Muscle layer of colon (tissue), 2 donors: Measurements from ENCODE around the gene SLC25A22.

Experiments used
- H3K27ac ChIP-seq: one replicate; pipeline ENCODE4 v1.7.0; 2013; ENCODE audit warnings: low read depth, mild to moderate bottlenecking, low read length, moderate library complexity
- H3K27me3 ChIP-seq, 2 donors: one replicate each; pipeline ENCODE4 v1.7.0; 2013; ENCODE audit warnings: low read length in 2 of 2, mild to moderate bottlenecking in 2 of 2; ENCODE audit not compliant: insufficient read depth in 2 of 2, control insufficient read depth in 1 of 2
- H3K36me3 ChIP-seq: one replicate; pipeline ENCODE4 v1.7.0; 2013; ENCODE audit warnings: mild to moderate bottlenecking, low read length; ENCODE audit not compliant: insufficient read depth
- H3K4me1 ChIP-seq: one replicate; pipeline ENCODE4 v1.7.0; 2013; ENCODE audit warnings: mild to moderate bottlenecking, low read length; ENCODE audit not compliant: insufficient read depth
- H3K4me3 ChIP-seq, 2 donors: one replicate each; pipeline ENCODE4 v1.7.0; 2013; ENCODE audit warnings: low read length in 2 of 2, low read depth in 1 of 2, mild to moderate bottlenecking in 1 of 2, moderate library complexity in 1 of 2
- H3K9ac ChIP-seq: one replicate; pipeline ENCODE4 v1.7.0; 2013; ENCODE audit warnings: low read length
- H3K9me3 ChIP-seq: one replicate; pipeline ENCODE4 v1.7.0; 2013; ENCODE audit warnings: mild to moderate bottlenecking, low read length
- donor health status: abdominal sarcoma.
- donor health status: Adenocarcinoma of cecum.

Gene SLC25A22

GRCh38 chr11:839875-840617 lies 42.0 kb upstream of the SLC25A22 start:
- H3K4me1 ChIP-seq = peaks cover 31% of the 10 kb centered on the region
- H3K9ac ChIP-seq = no peak overlapping the region
- H3K36me3 ChIP-seq = peaks cover 32% of the 10 kb centered on the region
- H3K9me3 ChIP-seq = no peaks in the 10 kb centered on the region
- no peak overlapping the region for H3K27ac ChIP-seq
- H3K4me3 ChIP-seq = no peak overlapping the region
- no peaks in the 10 kb centered on the region for H3K27me3 ChIP-seq

DNA sequence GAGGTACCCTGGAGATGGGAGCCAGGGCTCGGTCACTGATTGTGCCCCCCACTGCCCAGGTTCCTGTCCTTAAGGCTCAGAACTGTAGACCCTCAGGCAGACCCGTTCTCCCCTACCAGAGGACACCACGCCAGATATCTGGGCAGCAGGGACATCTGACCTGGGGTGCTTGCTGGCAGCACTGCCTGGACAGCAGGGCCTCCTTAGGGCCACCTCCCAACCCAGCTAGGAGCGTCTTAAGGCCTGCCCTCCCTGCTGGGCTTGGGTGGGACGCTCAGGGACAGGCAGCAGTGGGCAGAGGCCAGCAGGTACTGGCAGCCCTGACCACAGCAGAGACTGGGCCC lies 41.2 kb upstream of the SLC25A22 start:
- no peak overlapping the region for H3K9ac ChIP-seq
- no peak overlapping the region for H3K27ac ChIP-seq
- H3K4me1 ChIP-seq = peaks cover 32% of the 10 kb centered on the region
- no peak overlapping the region for H3K4me3 ChIP-seq
- peaks cover 32% of the 10 kb centered on the region for H3K36me3 ChIP-seq
- H3K27me3 ChIP-seq = no peaks in the 10 kb centered on the region
- H3K9me3 ChIP-seq = no peaks in the 10 kb centered on the region

DNA sequence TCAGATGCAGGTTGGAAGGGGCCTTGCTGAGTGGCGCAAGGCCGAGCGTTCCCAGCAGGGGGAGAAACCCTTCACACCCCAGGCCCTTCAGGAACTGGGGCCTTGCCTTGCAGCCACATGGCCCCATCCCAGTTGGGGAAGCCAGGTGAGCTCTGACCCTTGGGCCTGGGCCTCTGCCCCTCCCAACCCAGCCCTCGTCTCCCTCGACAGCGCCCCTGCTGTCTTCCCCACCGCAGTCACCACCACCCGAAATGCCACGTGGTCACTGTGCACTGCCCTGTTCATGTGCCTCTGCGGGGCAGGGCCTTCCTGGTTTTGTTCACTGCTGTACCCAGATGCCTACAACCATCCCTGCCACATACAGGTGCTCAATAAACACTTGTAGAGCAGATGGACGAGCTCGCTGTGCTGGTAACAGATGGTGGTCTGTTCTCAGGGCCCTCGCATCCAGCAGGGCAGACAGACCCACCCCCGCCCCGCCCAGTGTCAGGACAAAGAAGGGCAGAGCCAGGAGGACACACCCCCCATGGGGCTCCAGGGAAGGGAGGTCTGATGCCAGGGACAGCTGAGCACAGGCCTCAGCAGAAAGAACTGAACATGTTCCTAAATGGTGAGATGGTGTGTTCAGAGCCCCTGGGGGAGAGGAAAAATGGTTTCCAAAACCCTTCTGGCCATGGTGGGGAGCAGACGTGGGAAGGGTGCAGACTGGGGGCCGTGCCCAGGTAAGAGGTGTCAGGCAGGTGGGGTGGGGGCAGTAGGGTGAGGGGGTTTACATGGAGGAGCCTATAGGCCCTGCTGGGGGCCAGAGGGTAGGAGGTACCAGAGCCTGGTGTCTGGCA lies 40.6 kb upstream of the SLC25A22 start:
- Histone ChIP-seq H3K4me1 (peaks cover 31% of the 10 kb centered on the region), H3K4me3 (no peak overlapping the region), H3K27ac (no peak overlapping the region), H3K27me3 (no peaks in the 10 kb centered on the region), H3K9ac (no peak overlapping the region), H3K36me3 (peaks cover 32% of the 10 kb centered on the region), H3K9me3 (no peaks in the 10 kb centered on the region)

GRCh38 chr11:837990-838307 lies 39.9 kb upstream of the SLC25A22 start:
- Histone ChIP-seq H3K27me3 (no peaks in the 10 kb centered on the region), H3K9me3 (no peaks in the 10 kb centered on the region), H3K27ac (no peak overlapping the region), H3K4me3 (no peak overlapping the region), H3K4me1 (peaks cover 30% of the 10 kb centered on the region), H3K9ac (no peak overlapping the region), H3K36me3 (peaks cover 32% of the 10 kb centered on the region)

DNA sequence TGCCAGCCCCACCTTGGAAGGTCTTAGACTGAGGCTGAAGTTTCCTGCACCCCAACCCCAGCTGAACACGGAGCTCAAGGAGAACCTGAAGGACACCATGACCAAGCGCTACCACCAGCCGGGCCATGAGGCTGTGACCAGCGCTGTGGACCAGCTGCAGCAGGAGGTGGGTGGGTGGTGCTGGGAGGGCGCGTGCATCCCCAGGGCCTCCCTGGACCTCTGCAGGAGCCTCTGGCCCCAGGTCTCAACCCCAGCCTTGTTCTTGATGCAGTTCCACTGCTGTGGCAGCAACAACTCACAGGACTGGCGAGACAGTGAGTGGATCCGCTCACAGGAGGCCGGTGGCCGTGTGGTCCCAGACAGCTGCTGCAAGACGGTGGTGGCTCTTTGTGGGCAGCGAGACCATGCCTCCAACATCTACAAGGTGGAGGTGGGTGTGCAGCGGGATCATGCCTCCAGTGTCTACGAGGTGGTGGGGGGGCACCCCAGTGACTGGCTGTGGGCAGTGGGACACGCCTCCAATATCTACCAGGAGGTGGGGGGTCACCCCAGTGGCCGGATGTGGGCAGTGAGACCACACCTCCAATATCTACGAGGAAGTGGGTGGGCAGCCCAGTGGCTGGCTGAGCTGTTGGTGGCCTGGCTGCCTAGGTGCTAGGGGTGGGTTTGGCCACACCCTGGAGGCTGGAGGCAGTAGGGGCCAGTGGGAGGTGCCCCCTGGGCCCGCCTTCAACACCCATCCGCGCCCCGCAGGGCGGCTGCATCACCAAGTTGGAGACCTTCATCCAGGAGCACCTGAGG lies 39.3 kb upstream of the SLC25A22 start:
- H3K4me3 ChIP-seq = no peak overlapping the region
- H3K36me3 ChIP-seq = peaks cover 32% of the 10 kb centered on the region
- H3K4me1 ChIP-seq = peaks cover 31% of the 10 kb centered on the region
- H3K9ac ChIP-seq = no peak overlapping the region
- H3K27ac ChIP-seq = no peak overlapping the region
- H3K9me3 ChIP-seq = no peaks in the 10 kb centered on the region
- peaks cover 0 to 1% of the 10 kb centered on the region in 2 donors for H3K27me3 ChIP-seq

- peaks cover 0 to 8% of the 10 kb centered on the region in 2 donors for H3K27me3 ChIP-seq
- H3K27ac ChIP-seq = no peak overlapping the region
- no peak overlapping the region for H3K9ac ChIP-seq
- peaks cover 32% of the 10 kb centered on the region for H3K36me3 ChIP-seq
- H3K4me3 ChIP-seq = no peak overlapping the region
- peaks cover 35% of the 10 kb centered on the region for H3K4me1 ChIP-seq
- H3K9me3 ChIP-seq = no peaks in the 10 kb centered on the region
These were observed 38.6 kb upstream of the SLC25A22 start for GRCh38 chr11:836700-837099.

DNA sequence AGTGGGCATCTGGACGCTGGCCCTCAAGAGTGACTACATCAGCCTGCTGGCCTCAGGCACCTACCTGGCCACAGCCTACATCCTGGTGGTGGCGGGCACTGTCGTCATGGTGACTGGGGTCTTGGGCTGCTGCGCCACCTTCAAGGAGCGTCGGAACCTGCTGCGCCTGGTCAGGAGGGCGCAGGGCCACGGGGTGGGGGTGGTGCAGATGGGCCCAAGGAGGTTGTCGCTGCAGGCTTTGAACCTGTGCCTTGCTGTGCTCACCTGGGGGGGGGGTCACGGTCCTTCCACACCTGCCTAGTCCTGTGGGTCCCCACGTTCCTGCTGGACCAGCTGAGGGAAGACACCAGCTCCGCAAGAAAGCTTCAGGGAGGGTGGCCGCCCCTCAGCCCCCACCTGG lies 38.2 kb upstream of the SLC25A22 start:
- Histone ChIP-seq H3K4me1 (peaks cover 34% of the 10 kb centered on the region), H3K27ac (no peak overlapping the region), H3K36me3 (peaks cover 32% of the 10 kb centered on the region)

GRCh38 chr11:834371-835316 lies 36.6 kb upstream of the SLC25A22 start:
- H3K27me3 ChIP-seq = peaks cover 0 to 29% of the 10 kb centered on the region in 2 donors
- H3K36me3 ChIP-seq = peaks cover 27% of the 10 kb centered on the region
- H3K9ac ChIP-seq = peak overlapping the region; percentile 9
- H3K4me3 ChIP-seq = peak overlapping the region; percentile 11 to 56
- H3K9me3 ChIP-seq = no peaks in the 10 kb centered on the region
- peak overlapping the region; percentile 93 for H3K27ac ChIP-seq
- peaks cover 24% of the 10 kb centered on the region for H3K4me1 ChIP-seq

More for the DNA sequence above, 38.2 kb upstream of the SLC25A22 start:
- Histone ChIP-seq H3K9me3 (no peaks in the 10 kb centered on the region), H3K27me3 (peaks cover 0 to 12% of the 10 kb centered on the region in 2 donors), H3K4me3 (no peak overlapping the region), H3K9ac (no peak overlapping the region)

- Histone ChIP-seq H3K27ac (peak overlapping the region; percentile 93), H3K9ac (peak overlapping the region; percentile 61)
These were observed 35.8 kb upstream of the SLC25A22 start for GRCh38 chr11:833849-834311.

GRCh38 chr11:833114-833791 lies 35.2 kb upstream of the SLC25A22 start:
- Histone ChIP-seq H3K27ac (peak overlapping the region; percentile 93), H3K9me3 (no peaks in the 10 kb centered on the region), H3K36me3 (peaks cover 14% of the 10 kb centered on the region), H3K27me3 (peaks cover 12 to 43% of the 10 kb centered on the region in 2 donors), H3K4me1 (peaks cover 36% of the 10 kb centered on the region), H3K9ac (peak overlapping the region; percentile 61), H3K4me3 (peak overlapping the region; percentile 56 to 89)

More at GRCh38 chr11:833849-834311, 35.8 kb upstream of the SLC25A22 start:
- H3K9me3 ChIP-seq = no peaks in the 10 kb centered on the region
- H3K4me1 ChIP-seq = peaks cover 32% of the 10 kb centered on the region
- peaks cover 7 to 36% of the 10 kb centered on the region in 2 donors for H3K27me3 ChIP-seq
- peaks cover 20% of the 10 kb centered on the region for H3K36me3 ChIP-seq
- peak overlapping the region; percentile 56 to 89 for H3K4me3 ChIP-seq
